ENCODE data around the gene BLM.
A peak's percentile ranks its signal among the peaks of the same experiment; 100 is the strongest.

Gene BLM

DNA sequence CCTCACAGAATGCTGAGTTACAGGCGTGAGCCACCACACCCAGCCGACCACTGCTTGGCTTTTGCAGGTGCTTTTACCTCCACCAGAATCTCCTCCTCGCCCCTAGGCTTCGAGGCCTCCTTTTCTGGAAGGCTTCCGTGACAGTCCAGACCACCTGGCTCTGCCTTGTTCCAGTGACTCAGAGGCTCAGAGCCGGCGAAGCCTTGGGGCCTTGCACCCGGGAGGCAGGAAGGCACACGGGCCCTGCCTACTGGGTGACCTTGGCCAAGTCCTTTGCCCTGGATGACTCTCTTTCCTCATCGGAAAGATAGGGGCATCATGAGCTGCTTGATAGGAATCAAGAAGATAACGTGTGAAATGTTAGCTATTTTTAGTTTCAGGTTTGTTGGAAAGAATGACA lies 119.9 kb downstream of the BLM start:
- TF ChIP-seq, protein P1, sequence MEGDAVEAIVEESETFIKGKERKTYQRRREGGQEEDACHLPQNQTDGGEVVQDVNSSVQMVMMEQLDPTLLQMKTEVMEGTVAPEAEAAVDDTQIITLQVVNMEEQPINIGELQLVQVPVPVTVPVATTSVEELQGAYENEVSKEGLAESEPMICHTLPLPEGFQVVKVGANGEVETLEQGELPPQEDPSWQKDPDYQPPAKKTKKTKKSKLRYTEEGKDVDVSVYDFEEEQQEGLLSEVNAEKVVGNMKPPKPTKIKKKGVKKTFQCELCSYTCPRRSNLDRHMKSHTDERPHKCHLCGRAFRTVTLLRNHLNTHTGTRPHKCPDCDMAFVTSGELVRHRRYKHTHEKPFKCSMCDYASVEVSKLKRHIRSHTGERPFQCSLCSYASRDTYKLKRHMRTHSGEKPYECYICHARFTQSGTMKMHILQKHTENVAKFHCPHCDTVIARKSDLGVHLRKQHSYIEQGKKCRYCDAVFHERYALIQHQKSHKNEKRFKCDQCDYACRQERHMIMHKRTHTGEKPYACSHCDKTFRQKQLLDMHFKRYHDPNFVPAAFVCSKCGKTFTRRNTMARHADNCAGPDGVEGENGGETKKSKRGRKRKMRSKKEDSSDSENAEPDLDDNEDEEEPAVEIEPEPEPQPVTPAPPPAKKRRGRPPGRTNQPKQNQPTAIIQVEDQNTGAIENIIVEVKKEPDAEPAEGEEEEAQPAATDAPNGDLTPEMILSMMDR (IDR thresholded peaks at IDR 0.05; ENCODE audit: low read depth, low read length, missing control alignments), result no peak
- in situ Hi-C loops (cut with HindIII; ENCODE audit: low sequenced_read_pairs), result no loop called here
- H3K4me3 ChIP-seq (ENCODE audit: low read depth, low read length), result no peak overlapping the region
- DNase-seq (ENCODE audit: low read depth), result no peak

DNA sequence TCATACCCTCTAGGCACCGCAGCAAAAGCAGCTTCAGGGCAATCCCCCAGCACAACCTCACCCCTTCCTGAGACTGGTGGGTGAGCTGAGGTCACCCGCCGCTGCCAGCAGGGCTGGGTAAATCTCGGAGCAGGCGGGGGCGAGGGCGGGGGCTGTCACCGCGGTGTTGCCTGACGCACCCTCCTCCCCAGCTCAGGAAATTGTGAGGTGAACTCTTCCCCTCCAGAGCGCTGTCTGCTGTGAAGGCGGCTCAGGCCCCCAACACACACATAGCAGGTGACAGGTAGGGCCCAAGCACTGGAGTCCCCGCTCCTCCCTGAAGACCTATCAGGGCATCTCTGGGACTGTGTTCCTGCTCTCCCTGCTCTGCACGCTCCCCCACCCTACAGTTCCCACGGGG lies 121.0 kb downstream of the BLM start:
- DNase-seq (ENCODE audit: low read depth), result no peak
- in situ Hi-C loops (cut with HindIII; ENCODE audit: low sequenced_read_pairs), result no loop called here
- H3K4me3 ChIP-seq (ENCODE audit: low read depth, low read length), result no peak overlapping the region
- TF ChIP-seq, protein P1 (IDR thresholded peaks at IDR 0.05; ENCODE audit: low read depth, low read length, missing control alignments), result no peak

DNA sequence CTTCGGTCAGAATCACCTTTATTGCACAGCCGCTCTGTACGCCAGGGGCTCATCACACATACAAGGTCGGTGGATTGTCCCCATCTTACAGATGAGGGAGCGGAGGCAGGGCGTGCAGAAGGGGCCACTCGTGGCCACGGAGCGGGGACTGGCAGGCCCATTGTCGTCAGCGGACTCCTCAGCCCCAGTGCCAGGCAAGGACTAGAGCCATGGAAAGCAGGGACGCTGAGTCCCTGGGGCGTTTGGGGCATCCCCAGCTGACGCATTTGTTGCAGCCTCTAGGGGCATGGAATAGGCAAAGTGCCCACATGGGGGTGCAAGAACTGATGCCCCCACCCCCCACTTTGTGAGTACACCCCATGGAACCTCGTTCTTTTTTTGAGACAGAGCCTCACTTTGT lies 121.4 kb downstream of the BLM start:
- TF ChIP-seq, protein P1 (IDR thresholded peaks at IDR 0.05; ENCODE audit: low read depth, low read length, missing control alignments), result no peak
- in situ Hi-C loops (cut with HindIII; ENCODE audit: low sequenced_read_pairs), result no loop called here
- H3K4me3 ChIP-seq (ENCODE audit: low read depth, low read length), result no peak overlapping the region
- no peak for DNase-seq (ENCODE audit: low read depth)

DNA sequence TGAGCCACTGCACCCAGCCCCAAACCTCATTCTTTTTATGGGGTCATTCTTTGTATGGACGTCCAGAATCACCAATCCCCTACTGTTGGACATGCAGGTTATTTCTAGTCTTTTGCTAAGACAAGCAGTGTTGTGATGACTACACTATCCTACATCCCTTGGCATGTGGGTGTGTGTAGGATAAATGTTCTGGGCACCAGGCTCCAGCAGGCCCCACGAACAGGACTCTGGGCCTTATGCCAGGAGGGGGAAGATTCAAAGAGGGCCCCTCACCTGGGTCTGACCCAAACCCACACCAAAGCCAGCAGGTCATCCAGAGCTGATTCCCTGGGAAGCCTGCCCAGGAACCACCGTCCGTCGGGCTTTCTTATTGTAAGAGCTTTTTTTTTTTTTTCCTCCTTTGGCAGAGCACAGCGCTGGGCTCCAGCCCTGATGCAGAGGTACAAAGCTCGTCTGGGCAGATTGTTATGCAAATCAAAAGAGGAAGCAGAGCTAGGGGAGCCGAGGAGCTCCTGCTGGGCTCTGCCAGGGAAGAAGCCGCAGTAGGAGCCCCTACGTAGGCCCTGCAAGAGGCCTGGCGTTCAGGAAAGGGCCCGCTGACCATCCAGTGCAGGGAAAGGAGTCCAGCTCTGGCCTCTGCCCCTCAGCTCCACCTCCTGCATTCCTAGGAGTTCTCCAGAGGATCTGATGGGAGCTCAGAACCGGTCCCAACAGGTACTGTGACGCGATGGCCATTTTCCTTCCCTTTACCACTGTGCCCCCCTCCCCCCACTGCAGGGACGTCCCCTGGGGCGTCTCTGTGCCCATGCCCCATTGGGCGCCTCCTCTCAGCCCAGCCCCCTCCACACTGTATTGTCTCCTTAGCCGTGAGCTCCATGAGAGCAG lies 122.3 kb downstream of the BLM start:
- DNase-seq (ENCODE audit: low read depth), result peak; percentile 72
- TF ChIP-seq, protein P1 (IDR thresholded peaks at IDR 0.05; ENCODE audit: low read depth, low read length, missing control alignments), result no peak
- no peak overlapping the region for H3K4me3 ChIP-seq (ENCODE audit: low read depth, low read length)
- in situ Hi-C loops (cut with HindIII; ENCODE audit: low sequenced_read_pairs), result no loop called here

DNA sequence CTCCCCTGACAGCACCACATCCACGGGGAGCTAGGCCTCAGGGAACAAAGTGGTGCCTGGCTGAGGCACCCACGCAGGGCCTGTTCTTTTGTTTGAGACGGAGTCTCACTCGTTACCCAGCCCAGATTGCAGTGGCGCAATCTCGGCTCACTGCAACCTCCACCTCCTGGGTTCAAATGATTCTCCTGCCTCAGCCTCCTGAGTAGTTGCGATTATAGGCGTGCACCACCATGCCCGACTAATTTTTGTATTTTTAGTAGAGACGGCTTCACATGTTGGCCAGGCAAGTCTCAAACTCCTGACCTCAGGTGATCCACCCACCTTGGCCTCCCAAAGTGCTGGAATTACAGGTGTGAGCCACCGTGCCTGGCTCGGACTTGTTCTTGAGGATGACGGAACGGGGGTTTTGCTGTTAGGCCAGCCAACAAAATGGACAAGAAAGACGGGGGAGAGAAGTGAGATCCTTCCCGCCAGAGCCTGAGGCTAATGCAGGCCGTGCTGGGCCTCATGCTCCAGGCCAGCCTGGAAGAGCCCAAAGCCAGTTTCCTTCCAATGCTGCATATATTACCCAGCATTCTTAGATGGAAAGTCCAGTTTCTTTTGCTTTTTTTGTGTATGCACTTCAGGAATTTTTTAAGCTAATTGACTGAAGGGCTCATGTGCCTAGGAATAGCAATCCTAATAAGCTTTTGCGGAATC lies 123.2 kb downstream of the BLM start:
- no peak overlapping the region for H3K4me3 ChIP-seq (ENCODE audit: low read depth, low read length)
- in situ Hi-C loops (cut with HindIII; ENCODE audit: low sequenced_read_pairs), result no loop called here
- TF ChIP-seq, protein P1 (IDR thresholded peaks at IDR 0.05; ENCODE audit: low read depth, low read length, missing control alignments), result no peak
- no peak for DNase-seq (ENCODE audit: low read depth)

DNA sequence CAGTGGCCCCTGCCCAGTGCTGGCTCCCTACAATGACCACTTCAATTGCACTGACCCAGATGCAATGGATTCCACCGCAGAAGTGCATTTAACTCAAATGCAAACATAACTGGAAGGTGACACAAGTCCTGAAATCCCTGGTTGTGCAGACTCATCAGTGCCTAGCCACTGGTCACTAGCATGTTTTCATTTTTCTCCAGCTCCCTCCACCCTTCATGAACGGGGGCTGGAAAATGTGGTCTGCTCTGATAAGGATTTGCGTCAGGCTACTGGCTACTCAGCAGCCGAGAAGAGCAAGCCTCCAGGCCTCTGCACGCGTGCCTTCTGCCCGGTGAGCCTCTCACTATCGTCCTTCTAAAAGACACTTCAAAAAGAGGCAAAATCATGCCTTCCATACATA lies 123.8 kb downstream of the BLM start:
- H3K4me3 ChIP-seq (ENCODE audit: low read depth, low read length), result no peak overlapping the region
- TF ChIP-seq, protein P1 (IDR thresholded peaks at IDR 0.05; ENCODE audit: low read depth, low read length, missing control alignments), result no peak
- in situ Hi-C loops (cut with HindIII; ENCODE audit: low sequenced_read_pairs), result no loop called here
- DNase-seq (ENCODE audit: low read depth), result no peak
